Endothelial cell of umbilical vein (primary cell): ENCODE data around the gene MPDU1.

ENCODE experiments used
- EZH2 ChIP-seq: IDR thresholded peaks from 2 replicates; pipeline ENCODE4 v1.6.1; 2012; ENCODE audit warnings: borderline replicate concordance, low read depth, mild to moderate bottlenecking, moderate library complexity, low read length, inconsistent platforms; ENCODE audit not compliant: severe bottlenecking
- POLR2A ChIP-seq: IDR thresholded peaks from 2 replicates; pipeline ENCODE4 v1.6.1; 2012; ENCODE audit warnings: low read depth, mild to moderate bottlenecking, control low read depth, low read length
- TF ChIP-seq, protein P1 (sequence below), 2 donors: IDR thresholded peaks; 1 replicate in 1 of 2; 2 replicates in 1 of 2; pipeline ENCODE4 v1.5.1; 2011; ENCODE audit warnings: low read length in 2 of 2, mild to moderate bottlenecking in 2 of 2, moderate library complexity in 2 of 2, control low read depth in 1 of 2, inconsistent platforms in 1 of 2, low read depth in 1 of 2; ENCODE audit not compliant: insufficient read depth in 1 of 2; ENCODE audit errors: extremely low read depth in 1 of 2

DNA sequence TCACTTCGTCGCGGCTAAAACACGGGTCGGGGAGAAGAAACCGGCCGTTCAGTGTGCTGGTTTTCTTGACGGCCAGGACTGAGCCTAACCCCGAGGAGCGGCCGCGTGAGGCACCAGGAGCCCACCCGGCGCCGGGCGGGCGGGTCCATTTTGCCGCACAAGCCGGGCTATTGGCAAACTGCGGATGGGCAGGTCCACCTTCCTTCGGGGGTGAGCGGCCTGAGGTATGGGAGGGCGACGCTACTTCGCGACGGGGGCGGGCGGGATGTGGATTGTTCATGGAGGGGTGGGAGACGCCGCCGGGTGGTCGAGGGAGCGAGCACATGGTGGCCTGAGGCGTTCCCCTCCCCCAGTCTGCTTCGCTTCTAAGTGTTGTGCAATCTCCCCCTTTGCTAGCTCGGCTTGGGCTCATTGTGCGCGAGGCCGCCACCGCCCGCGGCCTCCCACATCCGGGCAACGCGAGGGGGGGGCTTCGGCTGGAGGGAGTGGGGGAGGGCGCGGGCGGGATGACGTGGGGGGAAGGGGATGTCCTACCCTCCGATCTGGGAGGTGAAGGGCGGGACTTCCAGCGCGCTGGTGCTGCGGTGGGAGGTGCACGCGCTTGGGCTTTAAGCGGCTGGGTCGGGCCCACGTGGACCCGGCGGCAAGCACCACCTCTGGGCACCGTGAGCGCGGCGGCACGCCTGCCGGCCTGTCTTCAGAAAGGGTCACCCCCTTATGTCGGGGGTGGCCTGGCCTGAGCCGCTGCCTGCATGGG, 10.2 kb upstream of the MPDU1 start:
- TF ChIP-seq, protein P1, sequence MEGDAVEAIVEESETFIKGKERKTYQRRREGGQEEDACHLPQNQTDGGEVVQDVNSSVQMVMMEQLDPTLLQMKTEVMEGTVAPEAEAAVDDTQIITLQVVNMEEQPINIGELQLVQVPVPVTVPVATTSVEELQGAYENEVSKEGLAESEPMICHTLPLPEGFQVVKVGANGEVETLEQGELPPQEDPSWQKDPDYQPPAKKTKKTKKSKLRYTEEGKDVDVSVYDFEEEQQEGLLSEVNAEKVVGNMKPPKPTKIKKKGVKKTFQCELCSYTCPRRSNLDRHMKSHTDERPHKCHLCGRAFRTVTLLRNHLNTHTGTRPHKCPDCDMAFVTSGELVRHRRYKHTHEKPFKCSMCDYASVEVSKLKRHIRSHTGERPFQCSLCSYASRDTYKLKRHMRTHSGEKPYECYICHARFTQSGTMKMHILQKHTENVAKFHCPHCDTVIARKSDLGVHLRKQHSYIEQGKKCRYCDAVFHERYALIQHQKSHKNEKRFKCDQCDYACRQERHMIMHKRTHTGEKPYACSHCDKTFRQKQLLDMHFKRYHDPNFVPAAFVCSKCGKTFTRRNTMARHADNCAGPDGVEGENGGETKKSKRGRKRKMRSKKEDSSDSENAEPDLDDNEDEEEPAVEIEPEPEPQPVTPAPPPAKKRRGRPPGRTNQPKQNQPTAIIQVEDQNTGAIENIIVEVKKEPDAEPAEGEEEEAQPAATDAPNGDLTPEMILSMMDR (IDR thresholded peaks at IDR 0.05; ENCODE audit: extremely low read depth in 1 of 2, insufficient read depth in 1 of 2, low read depth in 1 of 2, low read length in 2 of 2) = no peak
- TF ChIP-seq POLR2A (peak; percentile 83), EZH2 (no peak)
